AG08396 (cell line): Measurements from ENCODE around the gene NKX6-2.
"Not testable (repeated sequence)": the region's sequence is repeated elsewhere in the genome, so short reads cannot be mapped to it uniquely, and the experiment has no call there.

Experiments
- DNase-seq: peaks from one replicate; pipeline ENCODE4 v3.0.0; 2012; ENCODE audit warnings: low spot score, mixed read lengths

Gene NKX6-2

GRCh38 chr10:132785723-132786475 is at the start of gene NKX6-2:
TSS of gene NKX6-2 (minus strand) at chr10:132786147. CDS start at chr10:132785948, 199 bp downstream.
- DNase-seq, result no peak

DNA sequence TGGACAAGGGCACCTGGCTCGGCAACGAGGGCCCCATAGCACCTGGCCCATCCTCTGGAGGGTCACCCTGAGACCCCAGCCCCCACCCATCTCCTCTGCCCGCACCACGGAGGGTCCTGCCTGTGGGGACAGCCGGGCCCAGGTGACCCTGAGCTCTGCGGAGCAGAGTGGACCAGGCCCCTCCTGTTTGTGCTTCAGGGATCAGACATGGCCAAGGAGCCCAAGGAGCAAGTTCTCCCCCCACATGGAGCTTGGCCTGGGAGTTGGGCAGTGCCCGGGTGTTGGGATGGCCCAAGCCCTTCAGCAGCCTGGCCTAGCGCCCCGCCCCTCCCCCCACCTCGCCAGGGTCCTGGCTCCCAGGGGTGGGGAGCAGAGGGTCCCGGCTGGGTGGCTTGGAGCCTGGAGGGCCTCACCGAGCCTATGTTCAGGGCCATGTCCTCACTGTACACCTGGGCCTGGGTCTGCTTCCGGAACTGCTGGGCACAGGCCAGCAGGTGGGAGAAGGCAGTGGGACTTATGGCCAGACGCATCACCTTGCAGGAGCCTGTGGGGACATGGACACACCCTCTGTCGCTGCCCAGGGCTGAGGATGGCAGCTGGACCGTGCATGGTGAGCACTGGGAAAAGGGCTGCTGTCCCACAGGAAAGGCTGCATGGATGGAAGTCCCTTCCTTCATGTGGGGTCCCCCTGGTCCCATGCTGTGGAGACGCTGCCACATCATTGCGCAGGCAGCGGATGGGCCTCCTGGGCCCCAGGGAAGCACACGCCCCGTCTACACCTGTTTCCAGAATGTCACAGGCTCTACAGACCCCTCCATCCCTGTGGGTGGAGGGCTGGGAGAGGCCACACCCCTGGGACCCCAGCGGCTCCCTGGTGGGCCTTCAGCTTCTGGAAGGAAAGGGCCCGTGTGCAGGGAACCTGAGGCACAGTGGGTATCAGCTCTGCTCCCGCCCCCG is 49.2 kb upstream of the NKX6-2 start:
- DNase-seq, result no peak

DNA sequence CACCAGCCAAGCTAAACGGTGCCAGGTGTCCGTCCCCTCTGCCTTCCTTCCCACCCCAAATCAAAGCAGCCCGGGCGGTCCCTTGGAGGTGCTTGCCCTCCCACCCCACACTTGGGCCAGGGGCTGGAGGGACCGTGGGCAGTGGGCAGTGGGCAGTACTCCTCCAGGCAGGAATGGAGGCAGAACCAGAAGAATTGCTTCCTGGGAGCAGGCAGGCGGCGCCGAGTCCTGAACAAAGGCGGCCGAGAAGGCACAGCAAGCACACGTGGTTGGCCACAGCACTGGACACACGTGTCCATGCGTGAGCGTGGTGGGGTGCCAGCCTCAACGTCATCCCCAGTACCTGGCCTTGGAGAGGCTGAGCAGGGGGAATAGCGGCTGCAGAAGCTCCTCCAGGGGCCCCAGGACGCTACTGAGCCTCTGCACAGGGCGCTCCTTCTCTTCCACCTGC is 48.4 kb upstream of the NKX6-2 start:
- no peak for DNase-seq

- no peak for DNase-seq
Measured at GRCh38 chr10:132833421-132834111, 47.6 kb upstream of the NKX6-2 start.

DNA sequence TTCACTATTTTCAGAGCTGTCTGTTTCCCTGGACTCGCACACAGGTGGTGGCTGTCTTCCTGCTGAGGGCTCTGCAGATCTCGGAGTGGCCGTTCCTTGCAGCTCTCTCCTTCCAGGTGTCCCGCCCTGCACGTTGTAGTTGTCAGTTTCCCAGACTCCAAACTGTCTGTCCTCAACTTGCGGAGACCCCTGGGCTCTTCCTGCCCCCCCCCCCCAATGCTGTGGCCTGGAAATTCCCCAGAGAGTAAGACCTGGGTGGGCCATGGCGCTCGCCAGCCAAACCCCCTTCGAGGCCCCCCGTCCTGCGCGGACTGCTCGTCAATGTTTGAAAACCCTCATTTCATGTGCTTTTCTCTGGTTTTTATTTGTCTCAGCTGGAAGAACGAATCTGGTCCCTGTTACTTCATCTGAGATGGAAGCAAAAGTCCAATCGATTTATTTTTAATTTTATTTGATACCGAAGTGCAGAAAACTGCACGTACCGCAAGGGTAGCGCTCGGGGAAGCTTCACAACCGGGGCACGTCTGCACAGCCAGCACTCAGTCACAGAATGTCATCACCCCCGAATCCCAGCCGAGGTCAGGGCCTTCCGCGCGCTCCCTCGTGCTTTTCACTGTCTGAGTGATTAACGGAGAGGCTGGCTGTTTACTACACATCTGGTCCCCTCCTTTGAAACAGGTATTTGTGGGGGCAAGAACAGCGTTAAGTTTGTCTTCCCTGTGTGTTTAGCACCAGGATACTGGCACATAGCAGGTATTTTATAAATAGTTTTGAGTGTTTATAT is 46.4 kb upstream of the NKX6-2 start:
- DNase-seq, result no peak

- DNase-seq, result no peak
Measured at GRCh38 chr10:132829403-132829802, 43.5 kb upstream of the NKX6-2 start.

DNA sequence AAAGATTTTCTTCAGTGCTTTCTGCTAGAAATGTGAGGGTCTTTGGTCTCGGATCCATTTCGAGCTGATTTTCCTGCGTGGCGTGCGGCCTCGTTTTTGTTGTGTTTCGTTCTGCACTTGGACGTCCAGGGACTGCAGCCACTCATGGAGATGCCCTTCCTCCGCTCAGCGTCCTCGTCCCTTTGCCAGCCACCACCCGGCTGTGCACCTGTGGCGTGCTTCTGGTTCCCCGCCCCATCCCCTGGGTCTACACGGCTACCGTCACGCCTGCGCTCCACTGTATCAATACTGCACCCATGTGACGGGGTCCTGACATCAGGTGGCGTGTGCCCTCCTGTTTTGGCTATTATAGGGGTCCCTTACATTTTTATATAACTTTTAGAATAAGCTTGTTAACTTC is 42.7 kb upstream of the NKX6-2 start:
- DNase-seq, result no peak

DNA sequence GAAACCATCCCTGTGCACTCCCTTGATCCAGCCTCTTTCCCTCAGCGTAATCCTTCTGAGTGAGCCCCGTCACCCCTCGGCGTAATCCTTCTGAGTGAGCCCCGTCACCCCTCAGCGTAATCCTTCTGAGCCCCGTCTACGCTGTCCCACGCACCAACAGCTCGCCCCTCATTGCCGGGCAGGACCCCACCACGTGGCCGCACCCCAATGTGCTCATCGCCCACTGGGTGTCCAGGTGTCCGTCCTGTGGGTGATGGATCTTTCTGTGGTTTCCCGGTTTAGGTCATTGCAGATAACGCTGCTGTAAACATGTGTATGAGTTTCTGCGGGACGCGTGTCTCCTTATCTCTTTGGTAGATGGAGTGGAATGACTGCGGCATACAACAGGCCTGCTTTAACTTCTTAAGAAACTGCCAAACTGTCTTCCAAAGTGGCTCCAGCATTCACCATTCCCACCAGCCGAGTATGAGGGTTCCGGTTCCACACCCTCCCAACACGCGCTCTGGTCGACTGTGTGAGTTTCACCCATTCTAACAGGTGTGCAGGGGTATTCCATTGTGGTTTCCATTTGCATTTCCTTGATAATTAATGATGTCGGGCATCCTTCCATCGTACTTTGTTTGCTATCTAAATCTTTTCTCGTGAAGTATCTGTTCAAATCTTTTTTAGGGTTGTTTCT is 42.1 kb upstream of the NKX6-2 start:
- DNase-seq, result no peak

GRCh38 chr10:132827423-132827789 is 41.5 kb upstream of the NKX6-2 start:
- no peak for DNase-seq

DNA sequence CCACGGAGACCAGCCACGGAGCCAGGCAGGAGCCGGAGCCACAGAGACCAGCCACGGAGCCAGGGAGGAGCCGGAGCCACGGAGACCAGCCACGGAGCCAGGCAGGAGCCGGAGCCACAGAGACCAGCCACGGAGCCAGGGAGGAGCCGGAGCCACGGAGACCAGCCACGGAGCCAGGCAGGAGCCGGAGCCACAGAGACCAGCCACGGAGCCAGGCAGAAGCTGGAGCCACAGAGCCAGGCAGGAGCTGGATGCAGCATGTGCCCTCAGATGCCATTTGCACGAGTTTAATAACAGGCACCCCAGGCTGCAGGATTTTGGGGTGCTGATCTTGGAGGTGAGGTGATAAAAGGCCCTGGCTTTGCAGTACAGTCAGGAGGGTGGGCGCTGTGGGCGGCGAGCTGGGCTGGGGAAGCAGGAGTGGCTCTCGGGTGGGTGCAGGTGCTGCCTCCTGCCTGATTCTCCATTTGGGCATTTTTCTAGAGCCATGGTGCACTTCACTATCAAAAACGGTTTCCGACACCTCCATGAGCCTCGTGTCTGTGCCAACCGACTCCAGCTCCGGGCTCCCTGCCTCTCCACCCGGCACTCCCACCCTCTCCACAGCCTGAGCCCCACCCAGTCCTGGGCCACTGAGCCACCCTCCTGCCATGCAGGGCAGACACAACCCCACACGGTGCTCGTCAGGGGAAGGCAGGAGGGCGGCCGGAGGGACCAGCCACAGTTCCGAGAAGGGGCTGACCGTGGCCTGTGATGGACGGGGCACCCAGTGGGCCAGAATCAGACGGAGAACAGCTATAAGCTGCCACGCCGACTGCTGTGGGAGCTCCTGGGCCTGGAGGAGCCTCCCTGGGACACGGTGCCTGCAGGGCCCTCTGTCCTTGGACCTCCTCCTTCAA is 40.8 kb upstream of the NKX6-2 start:
- no peak for DNase-seq

DNA sequence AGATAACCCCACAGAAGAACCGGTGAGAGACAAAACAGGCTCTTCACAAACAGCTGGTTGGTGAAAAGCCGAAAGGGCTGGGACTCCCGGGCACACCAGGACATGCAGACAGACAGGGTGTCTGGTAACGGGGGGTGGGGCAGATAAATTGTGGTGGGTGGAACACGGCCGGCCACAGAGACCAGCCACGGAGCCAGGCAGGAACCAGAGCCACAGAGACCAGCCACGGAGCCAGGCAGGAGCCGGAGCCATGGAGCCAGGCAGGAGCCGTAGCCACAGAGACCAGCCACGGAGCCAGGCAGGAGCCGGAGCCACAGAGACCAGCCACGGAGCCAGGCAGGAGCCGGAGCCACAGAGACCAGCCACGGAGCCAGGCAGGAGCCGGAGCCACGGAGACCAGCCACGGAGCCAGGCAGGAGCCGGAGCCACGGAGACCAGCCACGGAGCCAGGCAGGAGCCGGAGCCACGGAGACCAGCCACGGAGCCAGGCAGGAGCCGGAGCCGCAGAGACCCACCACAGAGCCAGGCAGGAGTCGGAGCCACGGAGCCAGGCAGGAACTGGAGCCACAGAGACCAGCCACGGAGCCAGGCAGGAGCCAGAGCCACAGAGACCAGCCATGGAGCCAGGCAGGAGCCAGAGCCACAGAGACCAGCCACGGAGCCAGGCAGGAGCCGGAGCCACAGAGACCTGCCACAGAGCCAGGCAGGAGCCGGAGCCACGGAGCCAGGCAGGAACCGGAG is 40.0 kb upstream of the NKX6-2 start:
- not testable (repeated sequence) for DNase-seq

DNA sequence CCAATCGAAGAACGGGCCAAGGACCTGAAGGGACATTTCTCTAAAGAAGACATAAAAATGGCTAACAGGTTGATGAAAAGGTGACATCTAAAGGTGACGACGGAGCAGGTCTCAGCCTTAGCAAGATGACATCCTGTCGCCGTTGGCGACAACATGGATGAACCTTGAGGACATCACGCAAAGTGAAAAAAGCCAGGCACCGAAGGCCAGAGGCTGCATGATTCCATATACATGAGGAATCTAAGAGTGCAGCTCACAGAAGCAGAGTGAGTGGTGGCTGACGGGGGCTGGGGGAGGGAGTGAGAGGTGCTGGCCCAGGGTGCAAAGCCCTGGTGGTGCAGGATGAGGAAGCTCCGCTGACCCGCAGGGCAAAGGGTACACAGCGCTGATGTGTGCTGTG is 34.1 kb upstream of the NKX6-2 start:
- no peak for DNase-seq

GRCh38 chr10:132817701-132818211 is 31.8 kb upstream of the NKX6-2 start:
- no peak for DNase-seq

DNA sequence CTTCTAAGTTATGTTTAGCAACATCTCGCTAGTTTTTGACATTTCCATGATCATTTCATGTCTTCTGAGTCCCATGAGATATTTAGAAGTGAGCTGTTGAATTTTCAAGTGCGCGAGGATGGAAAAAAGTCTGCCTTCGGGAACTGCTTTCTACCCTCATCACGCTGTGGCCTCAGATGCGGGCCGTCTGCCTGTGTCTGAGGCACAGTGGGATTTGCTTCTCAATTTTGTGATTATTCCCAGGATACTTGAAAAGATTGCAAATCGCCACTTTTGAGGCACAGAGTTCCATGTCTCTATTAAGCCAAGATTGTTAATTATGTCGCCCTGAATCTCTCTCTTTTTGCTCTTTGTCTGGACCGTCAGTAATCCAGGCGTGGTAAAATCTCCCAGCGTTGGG is 30.8 kb upstream of the NKX6-2 start:
- no peak for DNase-seq

DNA sequence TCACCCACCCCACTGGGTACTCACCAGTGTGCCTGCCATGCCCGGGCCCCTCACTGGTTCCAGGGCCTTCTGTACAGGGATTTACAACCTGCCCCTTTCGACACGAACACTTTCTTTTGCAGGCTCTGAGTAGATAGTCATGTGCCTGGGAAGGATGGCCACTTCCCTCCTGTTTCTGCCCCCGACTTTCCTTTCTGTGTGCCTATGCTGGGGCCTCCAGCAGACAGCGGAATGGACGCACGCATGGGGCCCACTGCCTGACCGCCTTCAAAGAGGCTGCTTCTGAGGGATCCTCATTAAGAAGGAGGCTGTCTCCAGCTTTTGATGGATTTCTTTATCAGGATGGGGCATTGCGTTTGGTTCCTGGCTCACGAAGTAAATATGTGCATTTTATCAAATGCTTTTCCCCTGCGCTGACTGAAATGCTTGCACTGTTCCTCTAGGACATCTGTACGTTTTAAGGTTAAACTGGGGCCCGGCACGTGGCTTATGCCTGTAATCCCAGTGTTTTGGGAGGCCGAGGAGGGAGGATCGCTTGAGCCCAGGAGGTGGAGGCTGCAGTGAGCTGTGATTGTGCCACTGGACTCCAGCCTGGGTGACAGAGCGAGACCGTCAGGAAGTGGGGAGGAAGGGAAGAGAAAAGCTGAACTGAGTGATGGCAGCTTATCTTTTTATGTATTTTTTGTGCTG is 29.4 kb upstream of the NKX6-2 start:
- DNase-seq, result no peak

GRCh38 chr10:132814469-132814856 is 28.5 kb upstream of the NKX6-2 start:
- DNase-seq, result no peak

GRCh38 chr10:132813560-132814468 is 27.9 kb upstream of the NKX6-2 start:
- no peak for DNase-seq
